Endothelial cell of umbilical vein (primary cell): ENCODE results near the gene C14orf180. TPM values are rescaled to one million over a fixed set of nuclear protein-coding genes. Genes with fewer than 3 reads are reported as not detected.

Experiments
- BruUV-seq: library from RNA; stranded (reverse); fragments of 400-500 nt; replicated peaks from 2 replicates; lab custom pipeline; 2021; lab: Mats Ljungman, UMichigan
- CTCF ChIA-PET: fragments of 300-600, 350-600 bp; sonication (Branson Sonifier 250); formaldehyde crosslinking; loops from one replicate; lab custom pipeline; 2021; ENCODE audit warnings: antibody characterized with exemption, inconsistent platforms; lab: Charles Lee
- POLR2A ChIA-PET: fragments of 300-600, 350-600 bp; sonication (Branson Sonifier 250); formaldehyde crosslinking; loops from one replicate; lab custom pipeline; 2021; ENCODE audit warnings: antibody characterized with exemption, inconsistent platforms; lab: Charles Lee
- DNase-seq: peaks from one replicate; pipeline ENCODE4 v3.0.0-alpha.2; 2011; ENCODE audit warnings: low read depth, low spot score
- FAIRE-seq: peaks from 2 replicates; lab custom pipeline; 2011; peaks lifted over from hg19 to GRCh38; lab: Jason Lieb, UNC
- H2AFZ ChIP-seq: 2 replicates; pipeline ENCODE4 v1.6.0; 2012; ENCODE audit warnings: low read depth, low read length, control low read depth, inconsistent platforms
- H3K27ac ChIP-seq: 2 replicates; pipeline ENCODE4 v1.5.1; 2011; ENCODE audit warnings: low read depth, mild to moderate bottlenecking, control low read depth, low read length, moderate library complexity; ENCODE audit not compliant: insufficient read depth
- H3K27me3 ChIP-seq, 2 experiments: 2 replicates each; pipeline versions ENCODE4 v1.6.0 to v1.6.1; 2011; ENCODE audit warnings: low read length in 2 of 2, mixed read lengths in 1 of 2; ENCODE audit not compliant: control insufficient read depth in 2 of 2, insufficient read depth in 2 of 2
- H3K36me3 ChIP-seq, 2 experiments: 2 replicates in 1 of 2; 3 replicates in 1 of 2; pipeline ENCODE4 v1.5.1; 2011; ENCODE audit warnings: low read length in 2 of 2, mild to moderate bottlenecking in 1 of 2, moderate library complexity in 1 of 2; ENCODE audit not compliant: control insufficient read depth in 2 of 2, insufficient read depth in 2 of 2; ENCODE audit errors: extremely low read depth in 1 of 2
- H3K4me1 ChIP-seq: 3 replicates; pipeline ENCODE4 v1.5.1; 2011; ENCODE audit warnings: mild to moderate bottlenecking, low read length; ENCODE audit not compliant: control insufficient read depth, insufficient read depth; ENCODE audit errors: extremely low read depth
- H3K4me2 ChIP-seq: 2 replicates; pipeline ENCODE4 v1.6.1; 2011; ENCODE audit warnings: low read length, control low read depth, mixed read lengths; ENCODE audit not compliant: insufficient read depth
- H3K4me3 ChIP-seq, 3 experiments: fragments of 200-600 bp in 1 of 3; sonication (generic), shearing (Covaris generic) in 1 of 3; replicated peaks in 1 of 3; 2 replicates each; pipeline ENCODE4 v1.5.1; 2011 to 2016; ENCODE audit warnings: control low read depth in 3 of 3, low read length in 3 of 3, mild to moderate bottlenecking in 2 of 3, inconsistent platforms in 1 of 3, low read depth in 1 of 3, moderate library complexity in 1 of 3; ENCODE audit not compliant: insufficient read depth in 1 of 3
- H3K79me2 ChIP-seq: 2 replicates; pipeline ENCODE4 v1.6.0; 2012; ENCODE audit warnings: low read length, inconsistent platforms; ENCODE audit not compliant: control insufficient read depth, insufficient read depth
- H3K9ac ChIP-seq: replicated peaks from 2 replicates; pipeline ENCODE3; 2011; ENCODE audit warnings: low read length, control low read depth; ENCODE audit not compliant: insufficient read depth; ENCODE audit errors: extremely low read depth
- H3K9me1 ChIP-seq: replicated peaks from 3 replicates; pipeline ENCODE4 v1.6.0; 2011; ENCODE audit warnings: mild to moderate bottlenecking, low read length; ENCODE audit not compliant: control insufficient read depth, insufficient read depth; ENCODE audit errors: extremely low read depth
- H3K9me3 ChIP-seq: replicated peaks from 2 replicates; pipeline ENCODE4 v1.5.1; 2012; ENCODE audit warnings: low read length, inconsistent platforms; ENCODE audit not compliant: control insufficient read depth, insufficient read depth
- H4K20me1 ChIP-seq: replicated peaks from 2 replicates; pipeline ENCODE3; 2011; ENCODE audit warnings: mild to moderate bottlenecking, low read length; ENCODE audit not compliant: control insufficient read depth, insufficient read depth; ENCODE audit errors: extremely low read depth
- FOS ChIP-seq: IDR thresholded peaks from 2 replicates; pipeline ENCODE4 v1.6.1; 2011; ENCODE audit warnings: mild to moderate bottlenecking, low read length, moderate library complexity, borderline replicate concordance; ENCODE audit not compliant: insufficient read depth
- GATA2 ChIP-seq: IDR thresholded peaks from 2 replicates; pipeline ENCODE4 v1.7.0; 2011; ENCODE audit warnings: low read depth, mild to moderate bottlenecking, moderate library complexity, mixed read lengths, low read length; ENCODE audit not compliant: insufficient read length, insufficient read depth
- JUN ChIP-seq: IDR thresholded peaks from 2 replicates; pipeline ENCODE4 v1.6.1; 2011; ENCODE audit warnings: borderline replicate concordance, low read depth; ENCODE audit not compliant: insufficient read length, insufficient read depth
- MYC ChIP-seq: IDR thresholded peaks from one replicate; pipeline ENCODE4 v1.6.1; 2011; ENCODE audit warnings: mild to moderate bottlenecking, low read depth, low read length
- POLR2A ChIP-seq: IDR thresholded peaks from 2 replicates; pipeline ENCODE4 v1.6.1; 2012; ENCODE audit warnings: low read depth, mild to moderate bottlenecking, control low read depth, low read length
- POLR2AphosphoS5 ChIP-seq: IDR thresholded peaks from 2 replicates; pipeline ENCODE4 v1.6.1; 2012; ENCODE audit warnings: low read depth, mild to moderate bottlenecking, control low read depth, low read length, moderate library complexity; ENCODE audit not compliant: insufficient read depth
- dilution Hi-C: fragments of 300-500 bp; cut with MboI; formaldehyde crosslinking; loops from one replicate; pipeline ENCODE4 v1.15.0; 2019; ENCODE audit warnings: low sequenced_read_pairs; ENCODE audit not compliant: extremely low pct_ligation_motif_present
- intact Hi-C: fragments of 100-400 bp; cut with micrococcal nuclease; formaldehyde crosslinking; loops from one replicate; pipeline ENCODE4 v1.10.0; 2022
- polyA plus RNA-seq, 4 experiments: library from polyadenylated mRNA; depleted of rRNA in 3 of 4; stranded (reverse) in 3 of 4; unstranded in 1 of 4; fragments of >200 nt; gene quantifications; 2 replicates each; pipeline versions ENCODE4 v1.2.1 to v1.2.3, GENCODE V29; 2011 to 2012; ENCODE audit warnings: missing spikeins in 1 of 4
- total RNA-seq: library from RNA; stranded (reverse); gene quantifications from 2 replicates; pipeline ENCODE4 v1.2.3, GENCODE V29; 2021
- TF ChIP-seq, protein P1 (sequence below): IDR thresholded peaks from 2 replicates; pipeline ENCODE4 v1.6.1; 2011; ENCODE audit not compliant: insufficient read depth, insufficient read length
- TF ChIP-seq, protein P2 (sequence below), 2 donors: IDR thresholded peaks; 1 replicate in 1 of 2; 2 replicates in 1 of 2; pipeline ENCODE4 v1.5.1; 2011; ENCODE audit warnings: low read length in 2 of 2, mild to moderate bottlenecking in 2 of 2, moderate library complexity in 2 of 2, control low read depth in 1 of 2, inconsistent platforms in 1 of 2, low read depth in 1 of 2; ENCODE audit not compliant: insufficient read depth in 1 of 2; ENCODE audit errors: extremely low read depth in 1 of 2

C14orf180 gene
- total and polyA plus RNA-seq, 2 donors (not counting 3 experiments of a cell fraction or from before 2014, with no cell fraction given) = not detected

DNA sequence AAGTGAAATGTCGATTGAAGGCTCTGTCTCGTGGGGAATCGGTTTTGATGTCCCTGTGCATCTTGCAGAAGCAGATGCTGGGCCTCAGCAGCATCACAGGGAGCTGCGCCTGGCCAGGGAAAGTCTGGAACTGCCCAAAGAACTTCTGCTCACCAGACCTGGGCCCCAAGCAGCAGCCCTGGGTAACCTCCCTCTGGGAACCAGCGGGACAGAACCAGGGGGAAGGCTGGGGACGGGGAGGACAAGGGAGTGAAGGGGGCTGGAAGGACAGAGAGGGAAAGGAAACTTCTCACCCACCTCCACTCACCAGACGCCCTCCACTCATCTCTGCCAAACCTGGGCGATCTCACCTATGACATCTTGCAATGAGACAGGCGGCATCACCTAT, 26.8 kb upstream of the C14orf180 start:
- Histone ChIP-seq H3K9me1 (no peaks in the 10 kb centered on the region), H2AFZ (no peak overlapping the region), H3K36me3 (no peaks in the 10 kb centered on the region), H4K20me1 (no peaks in the 10 kb centered on the region), H3K4me2 (no peak overlapping the region), H3K27ac (no peak overlapping the region), H3K4me1 (no peaks in the 10 kb centered on the region), H3K27me3 (no peaks in the 10 kb centered on the region), H3K79me2 (no peaks in the 10 kb centered on the region), H3K4me3 (no peak overlapping the region), H3K9me3 (no peaks in the 10 kb centered on the region), H3K9ac (no peak overlapping the region)
- TF ChIP-seq, protein P1, sequence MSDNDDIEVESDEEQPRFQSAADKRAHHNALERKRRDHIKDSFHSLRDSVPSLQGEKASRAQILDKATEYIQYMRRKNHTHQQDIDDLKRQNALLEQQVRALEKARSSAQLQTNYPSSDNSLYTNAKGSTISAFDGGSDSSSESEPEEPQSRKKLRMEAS = no peak
- TF ChIP-seq POLR2A = no peak
- TF ChIP-seq FOS = no peak
- no peak for TF ChIP-seq GATA2
- TF ChIP-seq POLR2AphosphoS5 = no peak
- TF ChIP-seq JUN = no peak
- no peak for DNase-seq
- CTCF ChIA-PET = no interaction called here
- POLR2A ChIA-PET = no interaction called here
- FAIRE-seq = no peak
- BruUV-seq = no TSS peak
- intact Hi-C loops (no loop called here), dilution Hi-C loops (no loop called here)

DNA sequence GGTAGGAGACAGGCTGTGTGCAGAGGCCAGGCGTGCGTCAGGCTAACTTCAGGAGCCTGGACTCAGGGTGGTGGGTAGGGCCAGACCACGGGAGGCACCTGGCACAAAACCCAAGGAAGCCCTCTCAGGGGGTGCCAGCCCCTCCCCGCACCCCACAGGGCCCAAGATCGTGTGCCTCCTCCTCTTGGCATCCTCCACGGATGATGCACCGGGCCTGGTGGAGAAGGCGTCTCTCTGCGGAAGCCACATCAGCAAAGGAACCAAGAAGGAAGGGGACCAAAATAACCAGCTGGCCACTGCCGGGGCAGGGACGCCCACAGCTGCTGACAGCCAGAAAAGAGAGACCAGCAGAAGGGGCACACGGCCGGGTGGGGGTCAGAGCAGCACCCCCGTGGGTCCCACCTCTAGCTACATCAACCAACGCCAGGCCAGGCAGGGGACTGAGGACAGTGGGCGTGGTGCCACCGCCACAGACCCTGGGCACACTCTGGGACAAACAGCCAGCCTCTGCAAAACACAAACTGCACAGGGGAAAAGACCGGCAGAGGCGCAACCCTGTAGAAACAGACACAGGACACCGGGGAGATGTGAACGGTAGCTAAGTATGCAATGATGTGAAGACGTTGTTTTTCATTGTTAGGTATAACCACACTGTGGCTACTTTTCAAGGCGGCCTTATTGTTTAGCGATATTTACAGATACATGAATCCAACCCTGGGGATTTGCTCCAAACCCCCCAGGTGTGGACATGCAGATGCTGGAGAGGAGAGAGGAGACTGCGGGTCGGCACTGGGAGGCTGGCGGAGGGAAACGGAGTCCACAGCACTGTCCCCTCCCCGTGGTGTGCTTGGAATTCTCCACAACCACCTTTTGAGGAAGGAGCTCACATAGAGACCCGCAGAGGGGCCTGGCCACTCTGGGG, 26.1 kb upstream of the C14orf180 start:
- DNase-seq = no peak
- dilution Hi-C loops (no loop called here), intact Hi-C loops (no loop called here)
- Histone ChIP-seq H3K36me3 (no peaks in the 10 kb centered on the region), H3K4me2 (no peak overlapping the region), H2AFZ (no peak overlapping the region), H3K27ac (no peak overlapping the region), H3K9me1 (no peaks in the 10 kb centered on the region), H3K9me3 (no peaks in the 10 kb centered on the region), H3K9ac (no peak overlapping the region), H3K79me2 (no peaks in the 10 kb centered on the region), H3K4me1 (no peaks in the 10 kb centered on the region), H4K20me1 (no peaks in the 10 kb centered on the region), H3K27me3 (no peaks in the 10 kb centered on the region), H3K4me3 (no peak overlapping the region)
- no peak for TF ChIP-seq FOS
- TF ChIP-seq JUN = no peak
- TF ChIP-seq, protein P2, sequence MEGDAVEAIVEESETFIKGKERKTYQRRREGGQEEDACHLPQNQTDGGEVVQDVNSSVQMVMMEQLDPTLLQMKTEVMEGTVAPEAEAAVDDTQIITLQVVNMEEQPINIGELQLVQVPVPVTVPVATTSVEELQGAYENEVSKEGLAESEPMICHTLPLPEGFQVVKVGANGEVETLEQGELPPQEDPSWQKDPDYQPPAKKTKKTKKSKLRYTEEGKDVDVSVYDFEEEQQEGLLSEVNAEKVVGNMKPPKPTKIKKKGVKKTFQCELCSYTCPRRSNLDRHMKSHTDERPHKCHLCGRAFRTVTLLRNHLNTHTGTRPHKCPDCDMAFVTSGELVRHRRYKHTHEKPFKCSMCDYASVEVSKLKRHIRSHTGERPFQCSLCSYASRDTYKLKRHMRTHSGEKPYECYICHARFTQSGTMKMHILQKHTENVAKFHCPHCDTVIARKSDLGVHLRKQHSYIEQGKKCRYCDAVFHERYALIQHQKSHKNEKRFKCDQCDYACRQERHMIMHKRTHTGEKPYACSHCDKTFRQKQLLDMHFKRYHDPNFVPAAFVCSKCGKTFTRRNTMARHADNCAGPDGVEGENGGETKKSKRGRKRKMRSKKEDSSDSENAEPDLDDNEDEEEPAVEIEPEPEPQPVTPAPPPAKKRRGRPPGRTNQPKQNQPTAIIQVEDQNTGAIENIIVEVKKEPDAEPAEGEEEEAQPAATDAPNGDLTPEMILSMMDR (IDR thresholded peaks at IDR 0.05; ENCODE audit: extremely low read depth in 1 of 2, insufficient read depth in 1 of 2, low read depth in 1 of 2, low read length in 2 of 2) = no peak
- no peak for TF ChIP-seq MYC
- POLR2A ChIA-PET = no interaction called here
- FAIRE-seq = no peak
- no TSS peak for BruUV-seq
- CTCF ChIA-PET = interaction anchor here (0.7 to 1.6 kb wide), 2 partner anchors 8 to 11 kb away, joined by 3 to 6 read pairs; no protein-coding TSS in a partner anchor
